ENCODE measurements around the gene SMYD3. TPM values are rescaled to one million over a fixed set of nuclear protein-coding genes. Genes with fewer than 3 reads are reported as not detected.

SMYD3 gene
- total and polyA plus RNA-seq, 9 of the 15 experiments (the other 6 are each of a cell fraction or from before 2014, with no cell fraction given): 128 to 440 (median 197) TPM

DNA sequence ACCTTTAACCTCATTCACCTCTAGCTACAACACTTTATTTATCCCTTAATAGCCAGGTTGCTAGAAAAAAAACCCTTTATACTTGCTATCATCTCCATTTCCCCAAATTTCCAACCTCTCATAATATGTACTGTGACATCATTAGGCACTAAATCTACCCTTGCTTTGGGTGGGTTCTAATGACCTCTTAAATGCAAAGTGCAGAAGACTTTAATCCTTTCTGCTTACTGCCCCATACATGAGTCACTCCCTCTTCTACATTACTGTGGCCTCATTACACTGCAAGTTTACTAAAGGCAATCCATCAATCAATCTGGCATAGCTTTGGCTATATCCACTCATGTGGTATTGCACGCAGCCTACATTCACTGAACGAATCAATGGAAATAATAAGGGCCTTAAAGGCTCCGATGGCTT, 353.3 kb downstream of the SMYD3 start (continued):
- TF ChIP-seq, protein P1, sequence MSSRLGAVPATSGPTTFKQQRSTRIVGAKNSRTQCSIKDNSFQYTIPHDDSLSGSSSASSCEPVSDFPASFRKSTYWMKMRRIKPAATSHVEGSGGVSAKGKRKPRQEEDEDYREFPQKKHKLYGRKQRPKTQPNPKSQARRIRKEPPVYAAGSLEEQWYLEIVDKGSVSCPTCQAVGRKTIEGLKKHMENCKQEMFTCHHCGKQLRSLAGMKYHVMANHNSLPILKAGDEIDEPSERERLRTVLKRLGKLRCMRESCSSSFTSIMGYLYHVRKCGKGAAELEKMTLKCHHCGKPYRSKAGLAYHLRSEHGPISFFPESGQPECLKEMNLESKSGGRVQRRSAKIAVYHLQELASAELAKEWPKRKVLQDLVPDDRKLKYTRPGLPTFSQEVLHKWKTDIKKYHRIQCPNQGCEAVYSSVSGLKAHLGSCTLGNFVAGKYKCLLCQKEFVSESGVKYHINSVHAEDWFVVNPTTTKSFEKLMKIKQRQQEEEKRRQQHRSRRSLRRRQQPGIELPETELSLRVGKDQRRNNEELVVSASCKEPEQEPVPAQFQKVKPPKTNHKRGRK (tag; IDR thresholded peaks at IDR 0.05): no peak
- TF ChIP-seq HDAC6 (IDR thresholded peaks at IDR 0.05; ENCODE audit: low read depth, low read length) (no peak), ZNF24 (IDR thresholded peaks at IDR 0.05) (no peak), ZNF253 (CRISPR knock-in tag; conservative IDR thresholded peaks at IDR 0.05) (no peak), RBM14 (IDR thresholded peaks at IDR 0.05; ENCODE audit: borderline replicate concordance, insufficient read depth, low read depth, low read length) (no peak), RUNX1 (IDR thresholded peaks at IDR 0.05; ENCODE audit: low read depth) (no peak), TAL1 (IDR thresholded peaks at IDR 0.05) (no peak), ASH1L (IDR thresholded peaks at IDR 0.05; ENCODE audit: borderline replicate concordance, low read depth, partially characterized antibody) (no peak), TCFL5 (CRISPR knock-in tag; conservative IDR thresholded peaks at IDR 0.05) (no peak), NUFIP1 (IDR thresholded peaks at IDR 0.05; ENCODE audit: partially characterized antibody) (no peak), MYNN (IDR thresholded peaks at IDR 0.05) (no peak), MYNN (CRISPR knock-in tag; IDR thresholded peaks at IDR 0.05) (no peak), MTA1 (IDR thresholded peaks at IDR 0.05; ENCODE audit: borderline replicate concordance) (no peak; the same call in 1 of the 2 replicates), STAT5A (IDR thresholded peaks at IDR 0.05; ENCODE audit: borderline replicate concordance, low read length) (0 out of 2 replicates have a peak, but pooled peaks have one; percentile 6), SMAD3 (CRISPR knock-in tag; conservative IDR thresholded peaks at IDR 0.05) (no peak), ILF3 (IDR thresholded peaks at IDR 0.05; ENCODE audit: borderline replicate concordance) (no peak), RCOR1 (IDR thresholded peaks at IDR 0.05; ENCODE audit: borderline replicate concordance in 1 of 2, low read depth in 2 of 2, low read length in 2 of 2) (no peak), NEUROD1 (IDR thresholded peaks at IDR 0.05; ENCODE audit: borderline replicate concordance, low read depth, low read length, partially characterized antibody) (no peak), MAFF (IDR thresholded peaks at IDR 0.05; ENCODE audit: low read length) (peak; percentile 23; the same call in 1 of the 2 replicates), C11orf30 (IDR thresholded peaks at IDR 0.05; ENCODE audit: low read depth) (0 out of 2 replicates have a peak, but pooled peaks have one; percentile 40)
- TF ChIP-seq, protein P2, sequence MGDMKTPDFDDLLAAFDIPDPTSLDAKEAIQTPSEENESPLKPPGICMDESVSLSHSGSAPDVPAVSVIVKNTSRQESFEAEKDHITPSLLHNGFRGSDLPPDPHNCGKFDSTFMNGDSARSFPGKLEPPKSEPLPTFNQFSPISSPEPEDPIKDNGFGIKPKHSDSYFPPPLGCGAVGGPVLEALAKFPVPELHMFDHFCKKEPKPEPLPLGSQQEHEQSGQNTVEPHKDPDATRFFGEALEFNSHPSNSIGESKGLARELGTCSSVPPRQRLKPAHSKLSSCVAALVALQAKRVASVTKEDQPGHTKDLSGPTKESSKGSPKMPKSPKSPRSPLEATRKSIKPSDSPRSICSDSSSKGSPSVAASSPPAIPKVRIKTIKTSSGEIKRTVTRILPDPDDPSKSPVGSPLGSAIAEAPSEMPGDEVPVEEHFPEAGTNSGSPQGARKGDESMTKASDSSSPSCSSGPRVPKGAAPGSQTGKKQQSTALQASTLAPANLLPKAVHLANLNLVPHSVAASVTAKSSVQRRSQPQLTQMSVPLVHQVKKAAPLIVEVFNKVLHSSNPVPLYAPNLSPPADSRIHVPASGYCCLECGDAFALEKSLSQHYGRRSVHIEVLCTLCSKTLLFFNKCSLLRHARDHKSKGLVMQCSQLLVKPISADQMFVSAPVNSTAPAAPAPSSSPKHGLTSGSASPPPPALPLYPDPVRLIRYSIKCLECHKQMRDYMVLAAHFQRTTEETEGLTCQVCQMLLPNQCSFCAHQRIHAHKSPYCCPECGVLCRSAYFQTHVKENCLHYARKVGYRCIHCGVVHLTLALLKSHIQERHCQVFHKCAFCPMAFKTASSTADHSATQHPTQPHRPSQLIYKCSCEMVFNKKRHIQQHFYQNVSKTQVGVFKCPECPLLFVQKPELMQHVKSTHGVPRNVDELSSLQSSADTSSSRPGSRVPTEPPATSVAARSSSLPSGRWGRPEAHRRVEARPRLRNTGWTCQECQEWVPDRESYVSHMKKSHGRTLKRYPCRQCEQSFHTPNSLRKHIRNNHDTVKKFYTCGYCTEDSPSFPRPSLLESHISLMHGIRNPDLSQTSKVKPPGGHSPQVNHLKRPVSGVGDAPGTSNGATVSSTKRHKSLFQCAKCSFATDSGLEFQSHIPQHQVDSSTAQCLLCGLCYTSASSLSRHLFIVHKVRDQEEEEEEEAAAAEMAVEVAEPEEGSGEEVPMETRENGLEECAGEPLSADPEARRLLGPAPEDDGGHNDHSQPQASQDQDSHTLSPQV (IDR thresholded peaks at IDR 0.05): peak; percentile 91
- TF ChIP-seq, protein P3, sequence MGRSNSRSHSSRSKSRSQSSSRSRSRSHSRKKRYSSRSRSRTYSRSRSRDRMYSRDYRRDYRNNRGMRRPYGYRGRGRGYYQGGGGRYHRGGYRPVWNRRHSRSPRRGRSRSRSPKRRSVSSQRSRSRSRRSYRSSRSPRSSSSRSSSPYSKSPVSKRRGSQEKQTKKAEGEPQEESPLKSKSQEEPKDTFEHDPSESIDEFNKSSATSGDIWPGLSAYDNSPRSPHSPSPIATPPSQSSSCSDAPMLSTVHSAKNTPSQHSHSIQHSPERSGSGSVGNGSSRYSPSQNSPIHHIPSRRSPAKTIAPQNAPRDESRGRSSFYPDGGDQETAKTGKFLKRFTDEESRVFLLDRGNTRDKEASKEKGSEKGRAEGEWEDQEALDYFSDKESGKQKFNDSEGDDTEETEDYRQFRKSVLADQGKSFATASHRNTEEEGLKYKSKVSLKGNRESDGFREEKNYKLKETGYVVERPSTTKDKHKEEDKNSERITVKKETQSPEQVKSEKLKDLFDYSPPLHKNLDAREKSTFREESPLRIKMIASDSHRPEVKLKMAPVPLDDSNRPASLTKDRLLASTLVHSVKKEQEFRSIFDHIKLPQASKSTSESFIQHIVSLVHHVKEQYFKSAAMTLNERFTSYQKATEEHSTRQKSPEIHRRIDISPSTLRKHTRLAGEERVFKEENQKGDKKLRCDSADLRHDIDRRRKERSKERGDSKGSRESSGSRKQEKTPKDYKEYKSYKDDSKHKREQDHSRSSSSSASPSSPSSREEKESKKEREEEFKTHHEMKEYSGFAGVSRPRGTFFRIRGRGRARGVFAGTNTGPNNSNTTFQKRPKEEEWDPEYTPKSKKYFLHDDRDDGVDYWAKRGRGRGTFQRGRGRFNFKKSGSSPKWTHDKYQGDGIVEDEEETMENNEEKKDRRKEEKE (IDR thresholded peaks at IDR 0.05; ENCODE audit: borderline replicate concordance in 1 of 2, control insufficient read depth in 1 of 2, low read depth in 2 of 2, low read length in 1 of 2): no peak

All from K562 (cell line).